HepG2 (cell line): Measurements from ENCODE around the gene TREH. TPM values are rescaled to one million over a fixed set of nuclear protein-coding genes. Genes with fewer than 3 reads are reported as not detected.

Experiments
- CHCHD3 ChIP-seq: sonication (generic); formaldehyde crosslinking; IDR thresholded peaks from 2 replicates; pipeline ENCODE4 v1.8.0; 2022; ENCODE audit warnings: mild to moderate bottlenecking, missing genetic modification reagents, moderate library complexity
- CHD2 ChIP-seq: IDR thresholded peaks from 2 replicates; pipeline ENCODE4 v1.6.1; 2011; ENCODE audit warnings: low read depth, low read length, improper control_type of control experiment
- DPF2 ChIP-seq: sonication (generic); formaldehyde crosslinking; IDR thresholded peaks from 2 replicates; pipeline ENCODE4 v1.4.0; 2020; ENCODE audit warnings: mild to moderate bottlenecking, low read depth, missing genetic modification reagents, borderline replicate concordance
- IRX3 ChIP-seq: sonication (generic); formaldehyde crosslinking; IDR thresholded peaks from 2 replicates; pipeline ENCODE4 v1.8.1; 2023; ENCODE audit warnings: mild to moderate bottlenecking, low read depth, missing genetic modification reagents, borderline replicate concordance
- NFKBIZ ChIP-seq: IDR thresholded peaks from 2 replicates; pipeline ENCODE4 v1.6.1; 2018; ENCODE audit warnings: missing genetic modification reagents, missing compliant biosample characterization
- PAX8 ChIP-seq: sonication (generic); formaldehyde crosslinking; IDR thresholded peaks from 2 replicates; pipeline ENCODE4 v1.8.0; 2022; ENCODE audit warnings: mild to moderate bottlenecking, missing genetic modification reagents, borderline replicate concordance
- RBM39 ChIP-seq: fragments of 200-400 bp; formaldehyde crosslinking; IDR thresholded peaks from one replicate; pipeline ENCODE4 v1.6.1; 2018; ENCODE audit warnings: antibody characterized with exemption, mild to moderate bottlenecking, low read depth, low read length; ENCODE audit not compliant: poor library complexity, severe bottlenecking
- RFXAP ChIP-seq: sonication (generic); formaldehyde crosslinking; IDR thresholded peaks from 2 replicates; pipeline ENCODE4 v1.4.0; 2020; ENCODE audit warnings: missing genetic modification reagents, borderline replicate concordance
- ZKSCAN8 ChIP-seq: IDR thresholded peaks from 2 replicates; pipeline ENCODE4 v1.6.1; 2016; ENCODE audit warnings: borderline replicate concordance, missing genetic modification reagents, missing compliant biosample characterization
- ZNF619 ChIP-seq: sonication (generic); formaldehyde crosslinking; IDR thresholded peaks from 2 replicates; pipeline ENCODE4 v1.4.0; 2020; ENCODE audit warnings: mild to moderate bottlenecking, missing genetic modification reagents
- ZNF674 ChIP-seq: sonication (generic); formaldehyde crosslinking; IDR thresholded peaks from 2 replicates; pipeline ENCODE4 v1.5.0; 2020; ENCODE audit warnings: low read depth, mild to moderate bottlenecking, missing genetic modification reagents
- ZNF746 ChIP-seq: sonication (generic); formaldehyde crosslinking; IDR thresholded peaks from 2 replicates; pipeline ENCODE4 v1.8.0; 2022; ENCODE audit warnings: mild to moderate bottlenecking, missing genetic modification reagents
- ZNF776 ChIP-seq: sonication (generic); formaldehyde crosslinking; IDR thresholded peaks from 2 replicates; pipeline ENCODE4 v1.4.0; 2020; ENCODE audit warnings: mild to moderate bottlenecking, missing genetic modification reagents
- ZNF841 ChIP-seq: sonication (generic); formaldehyde crosslinking; IDR thresholded peaks from 2 replicates; pipeline ENCODE4 v1.8.1; 2023; ENCODE audit warnings: missing genetic modification reagents, borderline replicate concordance
- polyA plus RNA-seq, 8 experiments: library from polyadenylated mRNA; depleted of rRNA in 3 of 8; stranded (reverse) in 7 of 8; unstranded in 1 of 8; fragments of >200 nt; fragmentation: Illumina TruSeq in 4 of 8; extraction: Trizol in 4 of 8; gene quantifications; 2 replicates each; pipeline versions ENCODE4 v1.2.1 to v1.2.3, GENCODE V29; 2011 to 2016; ENCODE audit warnings: low read depth in 4 of 8, missing spikeins in 1 of 8, mixed read lengths in 1 of 8; ENCODE audit not compliant: insufficient read depth in 1 of 8
- total RNA-seq, 5 experiments: library from RNA; depleted of rRNA; stranded (reverse); fragments of >200 nt; fragmentation: Illumina TruSeq; extraction: Trizol; gene quantifications; 2 replicates each; pipeline ENCODE4 v1.2.3, GENCODE V29; 2016; ENCODE audit warnings: low read depth in 1 of 5
- TF ChIP-seq, protein P1 (sequence below): sonication (generic); formaldehyde crosslinking; IDR thresholded peaks from 2 replicates; pipeline ENCODE4 v1.4.0; 2020; ENCODE audit warnings: missing genetic modification reagents, borderline replicate concordance
- TF ChIP-seq, protein P2 (sequence below): IDR thresholded peaks from 2 replicates; pipeline ENCODE4 v1.6.1; 2016
- TF ChIP-seq, protein P3 (sequence below): sonication (generic); formaldehyde crosslinking; IDR thresholded peaks from 2 replicates; pipeline ENCODE4 v1.4.0; 2020; ENCODE audit warnings: mild to moderate bottlenecking, missing genetic modification reagents
- TF ChIP-seq, protein P4 (sequence below): sonication (generic); formaldehyde crosslinking; IDR thresholded peaks from 2 replicates; pipeline ENCODE4 v1.5.0; 2020; ENCODE audit warnings: missing genetic modification reagents
- TF ChIP-seq, protein P5 (sequence below): sonication (generic); formaldehyde crosslinking; IDR thresholded peaks from 2 replicates; pipeline ENCODE4 v1.8.1; 2023; ENCODE audit warnings: missing genetic modification reagents, mild to moderate bottlenecking, borderline replicate concordance

Gene TREH
- total and polyA plus RNA-seq, 2 of the 13 experiments (the other 11 are each of a cell fraction or from before 2014, with no cell fraction given): 0.53 to 0.86 TPM

DNA sequence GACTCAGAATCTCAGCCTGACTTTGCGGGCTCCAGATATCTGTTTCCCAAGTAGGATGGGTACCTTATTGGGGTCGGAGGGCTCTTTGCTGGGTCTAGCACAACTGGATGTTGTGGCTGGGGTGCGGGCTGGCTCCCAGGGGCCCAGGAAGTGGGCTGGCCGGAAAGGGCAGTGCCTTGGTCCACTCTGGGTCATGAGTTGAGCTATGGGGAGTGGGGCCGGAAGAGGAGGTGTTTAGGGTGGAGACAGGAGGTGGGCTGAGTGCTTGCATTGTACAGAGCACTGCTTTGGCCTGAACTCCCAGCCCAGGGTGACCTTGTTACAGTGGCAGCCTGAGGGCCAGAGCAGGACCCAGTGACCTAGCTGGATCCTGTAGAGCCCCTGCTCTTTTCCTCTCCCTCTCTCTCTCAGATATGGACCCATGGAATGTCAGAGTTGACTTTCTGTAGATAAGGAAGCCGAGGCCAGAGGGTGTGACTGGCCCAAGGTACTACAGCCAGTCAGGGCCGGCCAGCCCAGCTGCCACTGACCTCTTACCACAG lies 58.9 kb downstream of the TREH start (continued):
- TF ChIP-seq, protein P1, sequence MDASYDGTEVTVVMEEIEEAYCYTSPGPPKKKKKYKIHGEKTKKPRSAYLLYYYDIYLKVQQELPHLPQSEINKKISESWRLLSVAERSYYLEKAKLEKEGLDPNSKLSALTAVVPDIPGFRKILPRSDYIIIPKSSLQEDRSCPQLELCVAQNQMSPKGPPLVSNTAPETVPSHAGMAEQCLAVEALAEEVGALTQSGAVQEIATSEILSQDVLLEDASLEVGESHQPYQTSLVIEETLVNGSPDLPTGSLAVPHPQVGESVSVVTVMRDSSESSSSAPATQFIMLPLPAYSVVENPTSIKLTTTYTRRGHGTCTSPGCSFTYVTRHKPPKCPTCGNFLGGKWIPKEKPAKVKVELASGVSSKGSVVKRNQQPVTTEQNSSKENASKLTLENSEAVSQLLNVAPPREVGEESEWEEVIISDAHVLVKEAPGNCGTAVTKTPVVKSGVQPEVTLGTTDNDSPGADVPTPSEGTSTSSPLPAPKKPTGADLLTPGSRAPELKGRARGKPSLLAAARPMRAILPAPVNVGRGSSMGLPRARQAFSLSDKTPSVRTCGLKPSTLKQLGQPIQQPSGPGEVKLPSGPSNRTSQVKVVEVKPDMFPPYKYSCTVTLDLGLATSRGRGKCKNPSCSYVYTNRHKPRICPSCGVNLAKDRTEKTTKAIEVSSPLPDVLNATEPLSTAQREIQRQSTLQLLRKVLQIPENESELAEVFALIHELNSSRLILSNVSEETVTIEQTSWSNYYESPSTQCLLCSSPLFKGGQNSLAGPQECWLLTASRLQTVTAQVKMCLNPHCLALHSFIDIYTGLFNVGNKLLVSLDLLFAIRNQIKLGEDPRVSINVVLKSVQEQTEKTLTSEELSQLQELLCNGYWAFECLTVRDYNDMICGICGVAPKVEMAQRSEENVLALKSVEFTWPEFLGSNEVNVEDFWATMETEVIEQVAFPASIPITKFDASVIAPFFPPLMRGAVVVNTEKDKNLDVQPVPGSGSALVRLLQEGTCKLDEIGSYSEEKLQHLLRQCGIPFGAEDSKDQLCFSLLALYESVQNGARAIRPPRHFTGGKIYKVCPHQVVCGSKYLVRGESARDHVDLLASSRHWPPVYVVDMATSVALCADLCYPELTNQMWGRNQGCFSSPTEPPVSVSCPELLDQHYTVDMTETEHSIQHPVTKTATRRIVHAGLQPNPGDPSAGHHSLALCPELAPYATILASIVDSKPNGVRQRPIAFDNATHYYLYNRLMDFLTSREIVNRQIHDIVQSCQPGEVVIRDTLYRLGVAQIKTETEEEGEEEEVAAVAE (CRISPR knock-in tag): no peak
- TF ChIP-seq ZNF841 (CRISPR knock-in tag) (no peak), CHD2 (no peak), ZNF674 (CRISPR knock-in tag) (no peak), ZKSCAN8 (CRISPR knock-in tag) (no peak), IRX3 (CRISPR knock-in tag) (no peak), PAX8 (CRISPR knock-in tag) (no peak), CHCHD3 (CRISPR knock-in tag) (no peak), RFXAP (CRISPR knock-in tag) (no peak), RBM39 (no peak), ZNF619 (CRISPR knock-in tag) (0 out of 2 replicates have a peak, but pooled peaks have one; percentile 29), DPF2 (CRISPR knock-in tag) (0 out of 2 replicates have a peak, but pooled peaks have one; percentile 13), NFKBIZ (CRISPR knock-in tag) (0 out of 2 replicates have a peak, but pooled peaks have one; percentile 45), ZNF746 (CRISPR knock-in tag) (peak; percentile 17; the same call in 1 of the 2 replicates), ZNF776 (no peak)
- TF ChIP-seq, protein P2, sequence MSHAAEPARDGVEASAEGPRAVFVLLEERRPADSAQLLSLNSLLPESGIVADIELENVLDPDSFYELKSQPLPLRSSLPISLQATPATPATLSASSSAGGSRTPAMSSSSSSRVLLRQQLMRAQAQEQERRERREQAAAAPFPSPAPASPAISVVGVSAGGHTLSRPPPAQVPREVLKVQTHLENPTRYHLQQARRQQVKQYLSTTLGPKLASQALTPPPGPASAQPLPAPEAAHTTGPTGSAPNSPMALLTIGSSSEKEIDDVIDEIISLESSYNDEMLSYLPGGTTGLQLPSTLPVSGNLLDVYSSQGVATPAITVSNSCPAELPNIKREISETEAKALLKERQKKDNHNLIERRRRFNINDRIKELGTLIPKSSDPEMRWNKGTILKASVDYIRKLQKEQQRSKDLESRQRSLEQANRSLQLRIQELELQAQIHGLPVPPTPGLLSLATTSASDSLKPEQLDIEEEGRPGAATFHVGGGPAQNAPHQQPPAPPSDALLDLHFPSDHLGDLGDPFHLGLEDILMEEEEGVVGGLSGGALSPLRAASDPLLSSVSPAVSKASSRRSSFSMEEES (CRISPR knock-in tag): peak; percentile 95
- TF ChIP-seq, protein P3, sequence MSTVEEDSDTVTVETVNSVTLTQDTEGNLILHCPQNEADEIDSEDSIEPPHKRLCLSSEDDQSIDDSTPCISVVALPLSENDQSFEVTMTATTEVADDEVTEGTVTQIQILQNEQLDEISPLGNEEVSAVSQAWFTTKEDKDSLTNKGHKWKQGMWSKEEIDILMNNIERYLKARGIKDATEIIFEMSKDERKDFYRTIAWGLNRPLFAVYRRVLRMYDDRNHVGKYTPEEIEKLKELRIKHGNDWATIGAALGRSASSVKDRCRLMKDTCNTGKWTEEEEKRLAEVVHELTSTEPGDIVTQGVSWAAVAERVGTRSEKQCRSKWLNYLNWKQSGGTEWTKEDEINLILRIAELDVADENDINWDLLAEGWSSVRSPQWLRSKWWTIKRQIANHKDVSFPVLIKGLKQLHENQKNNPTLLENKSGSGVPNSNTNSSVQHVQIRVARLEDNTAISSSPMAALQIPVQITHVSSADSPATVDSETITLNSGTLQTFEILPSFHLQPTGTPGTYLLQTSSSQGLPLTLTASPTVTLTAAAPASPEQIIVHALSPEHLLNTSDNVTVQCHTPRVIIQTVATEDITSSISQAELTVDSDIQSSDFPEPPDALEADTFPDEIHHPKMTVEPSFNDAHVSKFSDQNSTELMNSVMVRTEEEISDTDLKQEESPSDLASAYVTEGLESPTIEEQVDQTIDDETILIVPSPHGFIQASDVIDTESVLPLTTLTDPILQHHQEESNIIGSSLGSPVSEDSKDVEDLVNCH (CRISPR knock-in tag): no peak
- TF ChIP-seq, protein P4, sequence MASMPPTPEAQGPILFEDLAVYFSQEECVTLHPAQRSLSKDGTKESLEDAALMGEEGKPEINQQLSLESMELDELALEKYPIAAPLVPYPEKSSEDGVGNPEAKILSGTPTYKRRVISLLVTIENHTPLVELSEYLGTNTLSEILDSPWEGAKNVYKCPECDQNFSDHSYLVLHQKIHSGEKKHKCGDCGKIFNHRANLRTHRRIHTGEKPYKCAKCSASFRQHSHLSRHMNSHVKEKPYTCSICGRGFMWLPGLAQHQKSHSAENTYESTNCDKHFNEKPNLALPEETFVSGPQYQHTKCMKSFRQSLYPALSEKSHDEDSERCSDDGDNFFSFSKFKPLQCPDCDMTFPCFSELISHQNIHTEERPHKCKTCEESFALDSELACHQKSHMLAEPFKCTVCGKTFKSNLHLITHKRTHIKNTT (CRISPR knock-in tag): no peak
- TF ChIP-seq, protein P5, sequence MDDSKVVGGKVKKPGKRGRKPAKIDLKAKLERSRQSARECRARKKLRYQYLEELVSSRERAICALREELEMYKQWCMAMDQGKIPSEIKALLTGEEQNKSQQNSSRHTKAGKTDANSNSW (CRISPR knock-in tag): no peak
